DND-41 (cell line): ENCODE data around the gene NXPH4.

Source experiments
- ATAC-seq: fragments of 200-7000 bp; cut with Tn5 transposase; 3 replicates; pipeline ENCODE4 v1.9.1; 2021; ENCODE audit warnings: low read depth; ENCODE audit not compliant: insufficient read depth
- DNase-seq: peaks from one replicate; pipeline ENCODE4 v3.0.0-alpha.2; 2020
- H2AFZ ChIP-seq: 2 replicates; pipeline ENCODE4 v1.6.0; 2012; ENCODE audit warnings: low read depth, low read length
- H3K27ac ChIP-seq: 2 replicates; pipeline ENCODE4 v1.5.1; 2012; ENCODE audit warnings: low read length, inconsistent platforms
- H3K27me3 ChIP-seq: fragments of 200-600 bp; sonication (generic); 2 replicates; pipeline ENCODE4 v1.6.0; 2012; ENCODE audit warnings: low read length, mild to moderate bottlenecking, inconsistent platforms; ENCODE audit not compliant: insufficient read depth, poor library complexity
- H3K36me3 ChIP-seq: 2 replicates; pipeline ENCODE4 v1.5.1; 2012; ENCODE audit warnings: low read length, inconsistent platforms; ENCODE audit not compliant: insufficient read depth
- H3K4me1 ChIP-seq: 2 replicates; pipeline ENCODE4 v1.5.1; 2012; ENCODE audit warnings: mild to moderate bottlenecking, low read length; ENCODE audit not compliant: insufficient read depth
- H3K4me2 ChIP-seq: 2 replicates; pipeline ENCODE4 v1.6.0; 2012; ENCODE audit warnings: mild to moderate bottlenecking, moderate library complexity, low read length, inconsistent platforms; ENCODE audit not compliant: insufficient read depth
- H3K4me3 ChIP-seq, 2 experiments: fragments of 200-600 bp in 1 of 2; shearing (Covaris generic) in 1 of 2; 2 replicates each; pipeline ENCODE4 v1.5.1; 2012 to 2016; ENCODE audit warnings: inconsistent platforms in 2 of 2, low read length in 2 of 2, mild to moderate bottlenecking in 2 of 2, low read depth in 1 of 2, moderate library complexity in 1 of 2
- H3K79me2 ChIP-seq: 2 replicates; pipeline ENCODE4 v1.6.0; 2012; ENCODE audit warnings: low read length, inconsistent platforms; ENCODE audit not compliant: insufficient read depth
- H3K9ac ChIP-seq: 2 replicates; pipeline ENCODE4 v1.6.0; 2012; ENCODE audit warnings: low read depth, mild to moderate bottlenecking, inconsistent platforms, low read length, moderate library complexity
- H3K9me3 ChIP-seq: 2 replicates; pipeline ENCODE4 v1.5.1; 2012; ENCODE audit warnings: low read length, moderate library complexity, mild to moderate bottlenecking, inconsistent platforms; ENCODE audit not compliant: insufficient read depth, severe bottlenecking
- H4K20me1 ChIP-seq: 2 replicates; pipeline ENCODE4 v1.6.0; 2012; ENCODE audit warnings: low read length; ENCODE audit not compliant: insufficient read depth
- CTCF ChIP-seq: IDR thresholded peaks from 2 replicates; pipeline ENCODE4 v1.5.1; 2012; ENCODE audit warnings: borderline replicate concordance, low read length, moderate library complexity, mild to moderate bottlenecking; ENCODE audit not compliant: poor library complexity, severe bottlenecking; ENCODE audit errors: extremely low read depth
- EZH2 ChIP-seq: IDR thresholded peaks from 3 replicates; pipeline ENCODE4 v1.6.1; 2012; ENCODE audit warnings: borderline replicate concordance, low read depth, mild to moderate bottlenecking, moderate library complexity, low read length, inconsistent platforms; ENCODE audit not compliant: severe bottlenecking

NXPH4 gene

DNA sequence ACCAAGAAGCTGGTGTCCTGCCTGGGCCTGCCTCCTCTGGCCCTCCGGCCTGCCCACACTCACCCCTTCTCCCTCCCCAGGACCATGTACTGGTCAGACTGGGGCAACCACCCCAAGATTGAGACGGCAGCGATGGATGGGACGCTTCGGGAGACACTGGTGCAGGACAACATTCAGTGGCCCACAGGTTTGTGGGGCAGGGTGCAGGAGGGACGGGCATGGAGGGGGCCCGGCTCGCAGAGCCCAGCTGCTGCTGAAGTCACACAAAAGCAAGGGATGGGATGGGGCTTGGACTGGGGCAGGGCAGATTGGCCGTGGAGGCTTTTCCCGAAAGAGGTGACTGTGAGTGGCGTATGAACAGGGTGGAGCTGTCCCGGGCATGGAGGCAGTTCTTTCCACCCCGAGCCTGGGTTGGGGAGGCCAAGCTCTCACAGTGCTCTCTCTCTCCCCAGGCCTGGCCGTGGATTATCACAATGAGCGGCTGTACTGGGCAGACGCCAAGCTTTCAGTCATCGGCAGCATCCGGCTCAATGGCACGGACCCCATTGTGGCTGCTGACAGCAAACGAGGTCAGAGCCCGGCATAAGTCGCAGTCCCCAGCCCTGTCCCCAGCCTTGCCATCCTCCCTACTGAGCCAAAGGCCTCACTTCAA is 7.8 kb upstream of the NXPH4 start:
- Histone ChIP-seq H3K4me1 (peaks cover 8% of the 10 kb centered on the region), H3K9me3 (no peaks in the 10 kb centered on the region), H3K9ac (no peak overlapping the region), H3K79me2 (no peaks in the 10 kb centered on the region), H3K36me3 (no peaks in the 10 kb centered on the region), H3K27ac (no peak overlapping the region), H3K4me2 (no peak overlapping the region), H3K4me3 (no peak overlapping the region), H3K27me3 (no peaks in the 10 kb centered on the region), H4K20me1 (no peaks in the 10 kb centered on the region), H2AFZ (no peak overlapping the region)
- ATAC-seq (no peak), DNase-seq (no peak)
- TF ChIP-seq EZH2 (no peak), CTCF (no peak)

DNA sequence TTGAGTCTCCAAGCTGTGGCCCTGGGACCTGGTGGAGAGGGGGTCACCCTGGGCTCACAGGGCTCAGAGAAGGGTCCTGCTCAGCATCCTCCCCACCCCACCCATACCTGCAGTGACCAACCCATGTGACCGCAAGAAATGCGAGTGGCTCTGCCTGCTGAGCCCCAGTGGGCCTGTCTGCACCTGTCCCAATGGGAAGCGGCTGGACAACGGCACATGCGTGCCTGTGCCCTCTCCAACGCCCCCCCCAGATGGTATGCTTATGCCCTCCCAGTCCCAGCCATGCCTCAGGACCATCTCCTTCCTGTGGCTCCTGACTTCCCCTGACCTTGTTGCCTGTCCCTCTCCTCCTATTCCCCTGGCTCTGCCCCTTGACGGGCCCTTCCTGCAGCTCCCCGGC is 6.7 kb upstream of the NXPH4 start:
- Histone ChIP-seq H3K27me3 (peaks cover 9% of the 10 kb centered on the region), H4K20me1 (no peaks in the 10 kb centered on the region), H3K27ac (no peak overlapping the region), H3K9me3 (no peaks in the 10 kb centered on the region), H3K36me3 (no peaks in the 10 kb centered on the region), H3K9ac (no peak overlapping the region), H3K79me2 (no peaks in the 10 kb centered on the region), H3K4me3 (no peak overlapping the region), H2AFZ (no peak overlapping the region), H3K4me2 (no peak overlapping the region), H3K4me1 (peaks cover 13% of the 10 kb centered on the region)
- ATAC-seq (no peak), DNase-seq (no peak)
- no peak for TF ChIP-seq EZH2
- TF ChIP-seq CTCF, result no peak

DNA sequence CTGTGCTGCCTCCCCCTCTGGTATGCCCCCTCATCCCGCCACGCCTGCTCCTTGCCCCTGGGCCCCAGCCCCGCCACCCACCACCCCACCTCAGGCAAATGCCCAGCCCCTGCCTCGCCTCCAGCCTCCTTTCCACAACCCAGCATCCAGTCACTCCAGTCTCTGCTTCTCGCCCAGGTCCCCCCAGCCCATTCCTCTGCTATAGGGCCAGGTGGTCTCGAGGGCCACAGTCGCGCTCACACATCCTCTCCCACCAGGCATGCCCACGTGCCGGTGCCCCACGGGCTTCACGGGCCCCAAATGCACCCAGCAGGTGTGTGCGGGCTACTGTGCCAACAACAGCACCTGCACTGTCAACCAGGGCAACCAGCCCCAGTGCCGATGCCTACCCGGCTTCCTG is 6.1 kb upstream of the NXPH4 start:
- no peak overlapping the region for H2AFZ ChIP-seq
- no peak overlapping the region for H3K4me3 ChIP-seq
- DNase-seq, result no peak
- H3K79me2 ChIP-seq, result no peaks in the 10 kb centered on the region
- H3K9me3 ChIP-seq, result no peaks in the 10 kb centered on the region
- H3K36me3 ChIP-seq, result no peaks in the 10 kb centered on the region
- H3K27me3 ChIP-seq, result peaks cover 10% of the 10 kb centered on the region
- ATAC-seq, result no peak
- no peak for TF ChIP-seq CTCF
- TF ChIP-seq EZH2, result no peak
- no peak overlapping the region for H3K9ac ChIP-seq
- H4K20me1 ChIP-seq, result no peaks in the 10 kb centered on the region; the same call in 1 of the 2 replicates
- no peak overlapping the region for H3K4me2 ChIP-seq
- H3K27ac ChIP-seq, result no peak overlapping the region
- H3K4me1 ChIP-seq, result peaks cover 13% of the 10 kb centered on the region
